GM12864 (cell line): Measurements from ENCODE around the gene PPL.

Experiments
- DNase-seq: peaks from one replicate; pipeline ENCODE4 v3.0.0-alpha.2; 2011; ENCODE audit warnings: low read depth
- H3K4me3 ChIP-seq: 2 replicates; pipeline ENCODE4 v1.5.1; 2011; ENCODE audit warnings: mild to moderate bottlenecking, low read depth, low read length, control low read depth
- TF ChIP-seq, protein P1 (sequence below): IDR thresholded peaks from 2 replicates; pipeline ENCODE4 v1.5.1; 2011; ENCODE audit warnings: low read depth, mild to moderate bottlenecking, moderate library complexity, low read length, control low read depth, inconsistent platforms; ENCODE audit errors: missing control alignments

PPL gene

DNA sequence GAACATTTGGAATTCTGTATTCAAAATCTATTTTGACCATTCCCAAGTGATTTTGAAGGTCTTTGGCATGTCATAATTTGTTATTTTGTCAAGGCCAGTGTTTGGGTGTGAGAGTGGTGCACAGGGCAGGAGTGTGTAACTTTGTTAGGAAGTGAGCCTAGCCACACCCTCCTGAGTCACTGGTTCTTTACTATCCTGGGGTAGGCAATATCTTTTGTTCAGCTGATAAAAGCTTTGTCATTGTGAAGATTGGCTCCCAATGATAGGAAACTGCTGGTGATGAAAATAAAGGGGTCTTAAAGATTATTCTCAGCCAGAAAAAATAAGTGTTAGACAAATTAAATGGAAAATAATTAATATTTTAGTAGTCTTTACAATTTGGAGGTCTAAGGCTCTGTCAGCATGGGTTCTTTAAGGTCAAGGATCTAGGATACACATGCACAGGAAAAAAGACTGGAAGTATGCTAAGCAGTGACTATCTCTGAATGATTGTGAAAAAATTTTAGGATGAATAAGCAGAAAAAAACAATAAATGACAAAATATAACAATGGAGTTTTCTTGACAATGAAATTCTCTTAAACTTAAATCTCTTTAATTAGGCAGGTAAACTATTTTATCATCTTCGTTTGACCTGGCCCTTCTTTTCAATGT, 84.6 kb downstream of the PPL start:
- DNase-seq: no peak
- TF ChIP-seq, protein P1, sequence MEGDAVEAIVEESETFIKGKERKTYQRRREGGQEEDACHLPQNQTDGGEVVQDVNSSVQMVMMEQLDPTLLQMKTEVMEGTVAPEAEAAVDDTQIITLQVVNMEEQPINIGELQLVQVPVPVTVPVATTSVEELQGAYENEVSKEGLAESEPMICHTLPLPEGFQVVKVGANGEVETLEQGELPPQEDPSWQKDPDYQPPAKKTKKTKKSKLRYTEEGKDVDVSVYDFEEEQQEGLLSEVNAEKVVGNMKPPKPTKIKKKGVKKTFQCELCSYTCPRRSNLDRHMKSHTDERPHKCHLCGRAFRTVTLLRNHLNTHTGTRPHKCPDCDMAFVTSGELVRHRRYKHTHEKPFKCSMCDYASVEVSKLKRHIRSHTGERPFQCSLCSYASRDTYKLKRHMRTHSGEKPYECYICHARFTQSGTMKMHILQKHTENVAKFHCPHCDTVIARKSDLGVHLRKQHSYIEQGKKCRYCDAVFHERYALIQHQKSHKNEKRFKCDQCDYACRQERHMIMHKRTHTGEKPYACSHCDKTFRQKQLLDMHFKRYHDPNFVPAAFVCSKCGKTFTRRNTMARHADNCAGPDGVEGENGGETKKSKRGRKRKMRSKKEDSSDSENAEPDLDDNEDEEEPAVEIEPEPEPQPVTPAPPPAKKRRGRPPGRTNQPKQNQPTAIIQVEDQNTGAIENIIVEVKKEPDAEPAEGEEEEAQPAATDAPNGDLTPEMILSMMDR: no peak
- H3K4me3 ChIP-seq: no peak overlapping the region

DNA sequence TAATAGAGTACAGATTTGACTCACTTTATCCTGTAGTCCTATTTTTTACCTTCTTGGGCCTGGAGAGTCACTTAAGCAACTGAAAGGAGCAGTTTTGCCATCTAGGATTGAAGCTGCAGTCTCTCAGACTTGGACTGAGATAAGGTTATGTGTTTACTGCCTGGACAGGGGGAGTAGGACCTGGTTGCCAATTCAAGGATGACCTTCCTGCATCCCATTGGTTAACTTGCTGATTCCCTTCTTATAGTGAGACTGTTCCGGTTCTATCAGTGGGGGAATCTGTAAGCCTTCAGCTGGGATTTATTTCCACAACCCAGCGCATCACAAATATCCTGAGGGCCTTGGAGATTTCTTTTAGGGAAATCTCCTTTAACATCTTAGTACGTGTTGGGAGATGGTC, 86.7 kb downstream of the PPL start:
- TF ChIP-seq, protein P1: no peak
- DNase-seq: no peak
- no peak overlapping the region for H3K4me3 ChIP-seq

DNA sequence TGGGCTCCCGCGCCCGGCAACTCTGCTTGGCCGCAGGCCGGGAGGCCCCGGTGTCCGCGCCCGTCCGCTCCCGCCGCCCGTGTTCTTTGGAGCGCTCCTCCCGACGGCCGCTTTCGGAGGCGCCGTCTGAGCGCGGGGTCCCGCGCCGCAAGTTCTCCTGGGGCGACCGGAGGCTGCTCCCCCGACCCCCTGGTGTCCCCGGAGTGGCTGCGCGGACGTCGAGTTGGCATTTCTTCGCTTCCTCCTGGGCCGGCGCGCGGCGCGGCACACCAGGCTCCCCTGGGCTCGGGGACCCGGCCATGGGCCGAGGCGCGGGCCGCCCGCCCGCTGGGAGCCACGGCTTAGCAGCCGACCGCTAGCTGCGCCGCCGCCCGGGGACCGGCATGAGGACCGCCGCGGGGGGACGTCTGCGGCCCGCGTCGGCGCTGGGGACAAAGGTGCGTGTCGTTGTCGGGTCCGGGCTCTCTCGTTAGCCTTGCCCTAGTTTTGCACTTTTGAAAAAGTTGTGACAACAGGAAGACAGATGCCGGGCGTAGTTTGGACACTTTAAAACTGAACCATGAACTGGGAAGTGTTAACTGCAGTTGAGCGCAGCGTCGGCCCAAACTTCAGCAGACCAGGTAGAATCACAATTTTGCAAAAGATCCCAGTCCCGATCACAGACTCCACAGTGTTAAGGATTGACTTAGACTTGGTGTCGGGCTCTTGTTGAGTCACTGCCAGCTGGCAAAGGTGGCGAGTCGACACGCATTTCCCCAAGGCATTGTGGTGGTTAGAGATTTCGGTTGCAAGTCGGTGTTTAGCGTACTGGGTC, 89.0 kb downstream of the PPL start:
- no peak for DNase-seq
- peak overlapping the region; percentile 88 for H3K4me3 ChIP-seq
- TF ChIP-seq, protein P1: no peak

DNA sequence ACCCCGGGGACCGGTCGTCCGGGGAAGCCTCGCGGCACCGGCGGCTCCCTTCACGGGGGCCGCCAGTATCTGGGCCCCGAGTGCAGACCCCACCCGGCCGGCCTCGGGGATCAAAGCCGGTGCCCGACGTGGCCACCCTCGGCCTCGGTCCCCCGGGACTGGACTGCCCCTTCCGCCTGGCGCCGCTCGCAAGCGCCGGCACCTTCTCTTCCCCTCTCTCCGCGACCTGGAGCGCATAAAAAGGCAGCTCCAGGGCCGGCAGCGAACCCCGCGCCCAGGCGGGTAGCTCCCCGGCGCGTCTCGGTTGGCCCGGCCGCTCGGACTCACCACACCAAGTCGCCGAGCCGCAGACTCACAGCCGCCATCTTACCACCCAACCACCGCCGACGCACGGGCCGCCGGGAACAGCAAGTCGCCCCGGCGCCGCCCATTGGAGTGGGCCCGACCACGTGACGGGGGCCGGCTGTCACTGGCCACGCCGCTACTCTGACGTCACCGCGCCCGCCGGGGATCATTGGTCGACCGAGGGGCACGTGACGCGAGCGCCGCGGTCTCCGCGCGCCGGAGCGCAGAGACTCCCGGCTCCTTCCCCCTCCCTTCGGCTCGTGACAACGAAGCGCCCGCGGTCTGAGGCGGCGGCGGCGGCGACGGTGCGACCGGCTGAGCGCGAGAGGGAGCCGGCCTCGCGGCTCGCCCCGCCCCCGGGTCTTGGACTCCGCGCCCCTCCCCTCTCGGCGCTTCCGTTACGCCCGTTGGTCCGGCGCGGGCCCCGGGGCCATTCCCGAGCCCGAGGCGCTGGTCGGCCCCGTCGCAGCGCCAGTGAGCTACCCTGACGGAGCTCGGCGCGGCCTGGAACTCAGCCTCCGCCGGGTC, 89.8 kb downstream of the PPL start, which contains the start of the genes GLYR1 and UBN1:
Gene GLYR1, minus strand, starts transcription at position 388 of the 873 bp plus-strand sequence. Its CDS starts 23 bp downstream, at position 365.
Gene UBN1, plus strand, starts transcription at position 581 of the 873 bp plus-strand sequence. CDS start 5,437 bp downstream, outside the sequence.
- TF ChIP-seq, protein P1: no peak
- peak; percentile 82 for DNase-seq
- peak within 1 kb of the TSS; percentile 88 for H3K4me3 ChIP-seq

DNA sequence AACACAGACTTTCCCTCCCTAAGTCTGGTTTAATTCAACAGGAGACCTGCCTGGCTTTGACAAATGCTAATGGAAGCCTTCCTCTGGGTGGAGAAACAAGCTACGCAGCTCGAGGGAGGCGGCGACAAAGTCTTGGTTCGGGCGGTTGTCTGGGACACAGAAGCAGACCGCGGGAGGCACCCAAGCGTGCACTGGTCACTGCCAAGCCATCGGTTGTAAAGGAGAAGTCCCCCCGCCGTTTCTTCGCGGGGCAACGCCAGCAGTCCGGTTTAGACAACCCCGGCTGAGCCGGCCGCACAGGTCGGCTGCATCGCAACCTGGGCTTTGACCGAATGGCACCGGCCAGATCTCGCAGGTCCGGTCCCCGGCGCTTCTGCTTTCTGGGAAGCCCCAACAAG, 90.4 kb downstream of the PPL start:
- TF ChIP-seq, protein P1: no peak
- DNase-seq: no peak

GRCh38 chr16:4840984-4841383, 96.0 kb downstream of the PPL start:
- no peak for DNase-seq
- TF ChIP-seq, protein P1: no peak
- no peak overlapping the region for H3K4me3 ChIP-seq

More for the DNA sequence above, 90.4 kb downstream of the PPL start:
- H3K4me3 ChIP-seq: peak overlapping the region; percentile 88
